Bone marrow (tissue), 2 donors: ENCODE measurements around the gene GRHL1.
A peak's percentile ranks its signal among the peaks of the same experiment; 100 is the strongest.

Experiments used
- DNase-seq, 2 donors: peaks; one replicate each; lab custom pipeline; 2025; lab: John Stamatoyannopoulos, UW

Gene GRHL1

GRCh38 chr2:10042301-10043161 is 91.0 kb downstream of the GRHL1 start:
- DNase-seq, result peak in 1 of 2 donors; percentile 59

- peak in 1 of 2 donors; percentile 51 for DNase-seq
Measured at GRCh38 chr2:10043256-10043905, 91.9 kb downstream of the GRHL1 start, which contains the start of gene KLF11. Gene KLF11 (plus strand): TSS chr2:10043550. CDS start chr2:10043717, 167 bp downstream.

GRCh38 chr2:10043906-10044601 is 92.6 kb downstream of the GRHL1 start:
- DNase-seq, result peak in 1 of 2 donors; percentile 76

- DNase-seq, result no peak
Measured at GRCh38 chr2:10045561-10046355, 94.3 kb downstream of the GRHL1 start.

- DNase-seq, result no peak
Measured at GRCh38 chr2:10046931-10047330, 95.4 kb downstream of the GRHL1 start.

- DNase-seq, result no peak
Measured at GRCh38 chr2:10047616-10048500, 96.4 kb downstream of the GRHL1 start.

- peak in 1 of 2 donors; percentile 61 for DNase-seq
Measured at GRCh38 chr2:10048501-10049171, 97.1 kb downstream of the GRHL1 start.
